GM12864 (cell line): Measurements from ENCODE around the gene TNFRSF17.
"Not testable (repeated sequence)": the region's sequence is repeated elsewhere in the genome, so short reads cannot be mapped to it uniquely, and the experiment has no call there.

Experiments used
- DNase-seq: peaks from one replicate; pipeline ENCODE4 v3.0.0-alpha.2; 2011; ENCODE audit warnings: low read depth
- H3K4me3 ChIP-seq: 2 replicates; pipeline ENCODE4 v1.5.1; 2011; ENCODE audit warnings: mild to moderate bottlenecking, low read depth, low read length, control low read depth
- TF ChIP-seq, protein P1 (sequence below): IDR thresholded peaks from 2 replicates; pipeline ENCODE4 v1.5.1; 2011; ENCODE audit warnings: low read depth, mild to moderate bottlenecking, moderate library complexity, low read length, control low read depth, inconsistent platforms; ENCODE audit errors: missing control alignments

The TNFRSF17 gene

GRCh38 chr16:11964761-11965551 lies at the start of gene TNFRSF17:
Gene TNFRSF17 (plus strand): TSS chr16:11965210. CDS start chr16:11965325, 115 bp downstream.
- TF ChIP-seq, protein P1, sequence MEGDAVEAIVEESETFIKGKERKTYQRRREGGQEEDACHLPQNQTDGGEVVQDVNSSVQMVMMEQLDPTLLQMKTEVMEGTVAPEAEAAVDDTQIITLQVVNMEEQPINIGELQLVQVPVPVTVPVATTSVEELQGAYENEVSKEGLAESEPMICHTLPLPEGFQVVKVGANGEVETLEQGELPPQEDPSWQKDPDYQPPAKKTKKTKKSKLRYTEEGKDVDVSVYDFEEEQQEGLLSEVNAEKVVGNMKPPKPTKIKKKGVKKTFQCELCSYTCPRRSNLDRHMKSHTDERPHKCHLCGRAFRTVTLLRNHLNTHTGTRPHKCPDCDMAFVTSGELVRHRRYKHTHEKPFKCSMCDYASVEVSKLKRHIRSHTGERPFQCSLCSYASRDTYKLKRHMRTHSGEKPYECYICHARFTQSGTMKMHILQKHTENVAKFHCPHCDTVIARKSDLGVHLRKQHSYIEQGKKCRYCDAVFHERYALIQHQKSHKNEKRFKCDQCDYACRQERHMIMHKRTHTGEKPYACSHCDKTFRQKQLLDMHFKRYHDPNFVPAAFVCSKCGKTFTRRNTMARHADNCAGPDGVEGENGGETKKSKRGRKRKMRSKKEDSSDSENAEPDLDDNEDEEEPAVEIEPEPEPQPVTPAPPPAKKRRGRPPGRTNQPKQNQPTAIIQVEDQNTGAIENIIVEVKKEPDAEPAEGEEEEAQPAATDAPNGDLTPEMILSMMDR: no peak
- peak; percentile 93 for DNase-seq
- H3K4me3 ChIP-seq: peak within 1 kb of the TSS; percentile 60

GRCh38 chr16:11915644-11916523 lies 49.1 kb upstream of the TNFRSF17 start, which contains the start of gene GSPT1:
Gene GSPT1 (minus strand): TSS chr16:11915956. CDS start chr16:11915720, 236 bp downstream.
- peak within 1 kb of the TSS; percentile 63 for H3K4me3 ChIP-seq
- peak; percentile 95 for DNase-seq
- TF ChIP-seq, protein P1: no peak

- peak overlapping the region; percentile 60 for H3K4me3 ChIP-seq
- TF ChIP-seq, protein P1: no peak
- no peak for DNase-seq
These were observed 48.3 kb upstream of the TNFRSF17 start for GRCh38 chr16:11916524-11917285.

DNA sequence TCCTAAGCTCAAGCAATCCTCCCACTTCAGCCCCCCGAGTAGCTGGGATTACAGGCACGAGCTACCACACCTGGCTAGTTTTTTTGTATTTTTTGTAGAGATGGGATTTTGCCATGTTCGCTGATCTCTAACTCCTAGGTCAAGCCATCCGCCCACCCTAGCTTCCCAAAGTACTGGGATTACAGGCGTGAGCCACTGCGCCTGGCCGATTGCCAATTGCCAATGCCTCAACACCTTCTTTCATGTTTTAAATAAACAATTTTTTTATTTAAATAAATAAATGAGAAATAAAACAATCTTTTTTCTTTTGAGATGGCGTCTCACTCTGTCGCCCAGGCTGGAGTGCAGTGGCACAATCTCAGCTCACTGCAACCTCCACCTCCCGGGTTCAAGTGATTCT lies 41.0 kb upstream of the TNFRSF17 start:
- not testable (repeated sequence) for DNase-seq, H3K4me3 ChIP-seq

DNA sequence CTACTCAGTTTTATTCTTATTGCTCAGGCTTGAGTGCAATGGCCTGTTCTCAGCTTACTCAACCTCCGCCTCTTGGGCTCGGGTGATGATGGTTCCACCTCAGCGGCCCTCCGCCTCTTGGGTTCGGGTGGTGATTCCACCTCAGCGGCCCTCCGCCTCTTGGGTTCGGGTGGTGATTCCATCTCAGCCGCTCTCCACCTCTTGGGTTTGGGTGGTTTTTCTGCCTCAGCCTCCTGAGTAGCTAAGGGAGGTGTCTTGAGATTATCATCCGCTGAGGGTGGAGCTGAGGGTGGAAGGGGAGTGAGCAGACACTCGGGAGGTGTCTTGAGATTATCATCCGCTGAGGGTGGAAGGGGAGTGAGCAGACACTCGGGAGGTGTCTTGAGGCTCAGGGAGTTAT lies 37.7 kb upstream of the TNFRSF17 start:
- not testable (repeated sequence) for H3K4me3 ChIP-seq

DNA sequence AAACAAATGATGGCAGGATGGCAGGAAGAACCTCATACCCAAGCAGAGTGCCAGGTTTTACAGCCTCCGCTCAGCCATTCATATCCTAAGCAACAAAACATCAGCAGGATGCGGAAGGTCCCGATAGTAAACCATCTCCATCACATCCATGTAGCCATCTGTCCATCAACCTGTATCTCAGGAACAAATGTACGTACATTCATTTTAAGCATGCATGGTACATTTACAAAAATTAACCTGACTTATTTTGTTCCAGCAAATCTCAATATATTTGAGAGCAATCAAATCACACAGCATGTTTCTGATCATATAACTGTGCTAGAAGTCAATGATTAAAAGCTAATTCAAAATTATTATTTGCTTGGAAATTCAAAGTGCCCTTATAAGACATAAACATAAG lies 23.1 kb upstream of the TNFRSF17 start, which contains the start of gene NPIPB2:
NPIPB2 (minus strand) TSS at position 101 of the 400 bp plus-strand sequence; CDS start at position 101, 0 bp downstream.
- not testable (repeated sequence) for H3K4me3 ChIP-seq, DNase-seq

More for the DNA sequence above, 37.7 kb upstream of the TNFRSF17 start:
- not testable (repeated sequence) for DNase-seq

- TF ChIP-seq, protein P1: no peak
- DNase-seq: no peak
These were observed 18.6 kb upstream of the TNFRSF17 start for GRCh38 chr16:11946433-11946832.

GRCh38 chr16:11948819-11949218 lies 16.2 kb upstream of the TNFRSF17 start:
- TF ChIP-seq, protein P1: no peak
- no peak overlapping the region for H3K4me3 ChIP-seq
- DNase-seq: no peak

More at GRCh38 chr16:11946433-11946832, 18.6 kb upstream of the TNFRSF17 start:
- no peak overlapping the region for H3K4me3 ChIP-seq
